Measurements from ENCODE around the gene IGFLR1. TPM values are rescaled to one million over a fixed set of nuclear protein-coding genes. Genes with fewer than 3 reads are reported as not detected.

Gene IGFLR1
- total and polyA plus RNA-seq, 9 of the 15 experiments (the other 6 are each of a cell fraction or from before 2014, with no cell fraction given) = 1.0 to 14.3 (median 4.6) TPM

DNA sequence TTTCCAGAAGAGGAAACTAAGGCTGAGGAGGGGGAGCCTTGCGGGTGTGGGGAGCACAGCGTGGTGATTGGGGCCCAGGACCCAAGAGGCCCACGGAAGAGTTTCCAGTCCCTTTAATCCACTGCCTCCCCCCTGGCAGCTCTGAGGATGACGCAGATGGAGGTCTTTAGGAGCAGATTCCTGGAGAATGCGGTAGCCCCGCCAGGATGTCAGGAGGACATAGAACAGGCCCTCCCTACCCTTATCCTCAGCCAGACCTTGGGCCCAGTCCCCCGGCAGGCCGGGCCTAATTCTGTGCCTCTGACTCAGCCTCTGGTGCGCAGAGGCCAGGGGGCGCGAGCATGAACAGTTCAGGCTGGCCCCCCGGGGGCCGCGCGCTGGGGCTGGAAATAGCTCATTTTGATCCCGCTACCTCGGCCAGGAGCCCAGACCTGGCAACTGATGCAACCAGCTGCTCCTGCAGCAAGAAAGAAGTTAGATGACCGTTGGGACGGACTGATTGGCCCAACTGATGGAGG is 15.0 kb upstream of the IGFLR1 start (continued):
- TF ChIP-seq ZNF407 (IDR thresholded peaks at IDR 0.05; ENCODE audit: low read depth) = no peak
- TF ChIP-seq LEF1 (IDR thresholded peaks at IDR 0.05) = no peak
- peak; percentile 9; the same call in 1 of the 2 replicates for TF ChIP-seq CBFA2T3 (IDR thresholded peaks at IDR 0.05)
- TF ChIP-seq ZNF668 (CRISPR knock-in tag; IDR thresholded peaks at IDR 0.05) = no peak
- TF ChIP-seq TCF3 (CRISPR knock-in tag; IDR thresholded peaks at IDR 0.05) = no peak
- TF ChIP-seq, protein P1, sequence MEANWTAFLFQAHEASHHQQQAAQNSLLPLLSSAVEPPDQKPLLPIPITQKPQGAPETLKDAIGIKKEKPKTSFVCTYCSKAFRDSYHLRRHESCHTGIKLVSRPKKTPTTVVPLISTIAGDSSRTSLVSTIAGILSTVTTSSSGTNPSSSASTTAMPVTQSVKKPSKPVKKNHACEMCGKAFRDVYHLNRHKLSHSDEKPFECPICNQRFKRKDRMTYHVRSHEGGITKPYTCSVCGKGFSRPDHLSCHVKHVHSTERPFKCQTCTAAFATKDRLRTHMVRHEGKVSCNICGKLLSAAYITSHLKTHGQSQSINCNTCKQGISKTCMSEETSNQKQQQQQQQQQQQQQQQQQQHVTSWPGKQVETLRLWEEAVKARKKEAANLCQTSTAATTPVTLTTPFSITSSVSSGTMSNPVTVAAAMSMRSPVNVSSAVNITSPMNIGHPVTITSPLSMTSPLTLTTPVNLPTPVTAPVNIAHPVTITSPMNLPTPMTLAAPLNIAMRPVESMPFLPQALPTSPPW (CRISPR knock-in tag; IDR thresholded peaks at IDR 0.05) = no peak
- TF ChIP-seq HNRNPUL1 (IDR thresholded peaks at IDR 0.05; ENCODE audit: low read length) = no peak
- peak; percentile 18 for TF ChIP-seq POLR2B (IDR thresholded peaks at IDR 0.05; ENCODE audit: low read depth, partially characterized antibody)
- peak; percentile 35 for TF ChIP-seq TAF1 (IDR thresholded peaks at IDR 0.05; ENCODE audit: control insufficient read depth, extremely low read depth, insufficient read depth, low read length, severe bottlenecking)
- peak; percentile 40; the same call in 1 of the 2 replicates for TF ChIP-seq MEF2A (IDR thresholded peaks at IDR 0.05; ENCODE audit: control insufficient read depth, low read depth, low read length)
- no peak for TF ChIP-seq SMC3 (conservative IDR thresholded peaks at IDR 0.05; ENCODE audit: insufficient read depth, low read depth, low read length)
- 0 out of 2 replicates have a peak, but pooled peaks have one; percentile 24 for TF ChIP-seq SMARCE1 (IDR thresholded peaks at IDR 0.05)
- no peak for TF ChIP-seq ZNF263 (CRISPR knock-in tag; IDR thresholded peaks at IDR 0.05; ENCODE audit: borderline replicate concordance)
- no peak for TF ChIP-seq U2AF2 (optimal IDR thresholded peaks at IDR 0.05; ENCODE audit: low read depth, low read length)
- no peak for TF ChIP-seq BCL6 (CRISPR knock-in tag; IDR thresholded peaks at IDR 0.05)
- TF ChIP-seq HMGN3 (IDR thresholded peaks at IDR 0.05; ENCODE audit: borderline replicate concordance, extremely low read depth, insufficient read length, low read depth, low read length) = peak; percentile 54
- no peak for TF ChIP-seq ZNF253 (CRISPR knock-in tag; conservative IDR thresholded peaks at IDR 0.05)
- 0 out of 2 replicates have a peak, but pooled peaks have one; percentile 44 for TF ChIP-seq SMAD4 (CRISPR knock-in tag; conservative IDR thresholded peaks at IDR 0.05)
- TF ChIP-seq ZNF24 (IDR thresholded peaks at IDR 0.05) = no peak
- TF ChIP-seq RFX1 (IDR thresholded peaks at IDR 0.05) = no peak
- no peak for TF ChIP-seq PURB (CRISPR knock-in tag; IDR thresholded peaks at IDR 0.05; ENCODE audit: low read depth)
- TF ChIP-seq ETV1 (tag; conservative IDR thresholded peaks at IDR 0.05; ENCODE audit: low read depth) = no peak
